HL-60/S4 treated with phorbol 12-myristate 13-acetate at 8.2 ng/mL for 4 days and 3 days (cell line): ENCODE measurements around the gene ABCA1.
"Not testable (repeated sequence)": the region's sequence is repeated elsewhere in the genome, so short reads cannot be mapped to it uniquely, and the experiment has no call there.

Experiments used
- in situ Hi-C: fragments of 300-500 bp; cut with MboI; formaldehyde crosslinking; loops from 2 replicates; pipeline ENCODE4 v1.15.0; 2022; ENCODE audit warnings: low sequenced_read_pairs

Gene ABCA1

DNA sequence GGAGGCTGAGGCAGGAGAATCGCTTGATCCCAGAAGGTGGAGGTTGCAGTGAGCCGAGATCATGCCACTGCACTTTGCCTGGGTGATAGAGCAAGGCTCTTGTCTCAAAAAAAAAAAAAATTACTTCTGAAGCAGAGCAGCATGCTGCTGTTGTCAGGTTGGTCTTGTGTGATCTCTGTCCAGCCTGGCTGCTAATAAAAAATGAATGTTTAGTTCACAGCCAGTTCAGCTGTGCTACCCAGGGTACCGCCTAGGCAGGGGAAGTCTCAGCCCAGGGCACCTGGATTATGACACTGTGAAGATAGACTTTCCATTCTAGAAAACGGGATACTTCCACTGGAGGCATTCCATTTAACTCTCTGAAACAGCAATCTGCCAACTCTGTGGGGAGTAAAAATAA lies 23.5 kb upstream of the ABCA1 start:
- in situ Hi-C loops, result no loop called here

DNA sequence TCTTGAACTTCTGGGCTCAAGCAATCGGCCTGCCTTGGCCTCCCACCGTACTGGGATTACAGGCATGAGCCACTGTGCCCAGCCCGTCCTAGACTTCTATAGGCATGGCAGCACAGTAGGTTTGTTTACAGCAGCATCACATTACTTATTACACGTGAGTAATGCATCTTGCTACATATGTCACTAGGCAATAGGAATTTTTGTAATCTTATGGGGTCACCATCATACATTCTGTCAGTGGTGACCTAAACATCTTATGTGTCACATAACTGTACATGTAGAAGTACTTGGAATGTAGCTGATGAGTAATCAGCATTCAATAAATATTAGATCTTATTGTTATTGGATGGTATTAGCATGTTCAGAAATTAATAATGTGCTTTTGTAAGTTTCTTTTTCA lies 22.9 kb upstream of the ABCA1 start:
- in situ Hi-C loops, result no loop called here

DNA sequence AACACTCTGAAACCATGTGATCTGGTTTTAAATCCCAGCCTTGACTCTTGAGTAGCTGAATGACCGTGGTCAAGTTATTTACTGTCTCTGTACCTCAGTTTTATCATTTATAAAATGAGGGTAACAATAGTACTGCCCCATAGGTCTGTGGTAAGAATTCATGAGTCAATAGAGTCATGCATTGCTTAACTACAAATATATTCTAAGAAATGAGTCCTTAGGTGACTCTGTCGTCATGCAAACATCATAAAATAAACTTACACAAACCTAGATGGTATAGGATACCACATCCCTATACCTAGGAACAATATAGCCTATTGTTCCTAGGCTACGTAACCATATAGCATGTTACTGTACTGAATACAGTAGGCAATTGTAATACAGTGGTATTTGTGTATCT lies 20.3 kb upstream of the ABCA1 start:
- in situ Hi-C loops, result no loop called here

DNA sequence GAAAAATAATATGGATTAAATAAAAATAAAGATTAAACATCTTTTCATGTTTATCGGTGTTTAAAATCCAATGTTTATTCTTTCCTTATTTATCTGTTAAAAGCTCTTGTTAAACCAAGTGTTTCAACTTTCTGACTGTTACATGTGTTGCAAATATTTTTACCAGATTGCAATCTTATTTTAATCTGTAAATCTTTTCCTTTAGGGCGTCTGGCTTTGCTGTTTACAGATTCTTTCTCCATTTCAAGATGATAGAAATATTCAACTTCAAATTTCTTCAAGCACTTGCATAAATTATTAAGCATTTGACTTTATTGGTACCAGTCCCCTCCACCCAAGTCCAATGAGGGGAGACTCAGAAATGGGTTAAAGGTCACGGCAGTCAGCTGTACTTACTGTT lies 16.9 kb upstream of the ABCA1 start:
- in situ Hi-C loops, result no loop called here

DNA sequence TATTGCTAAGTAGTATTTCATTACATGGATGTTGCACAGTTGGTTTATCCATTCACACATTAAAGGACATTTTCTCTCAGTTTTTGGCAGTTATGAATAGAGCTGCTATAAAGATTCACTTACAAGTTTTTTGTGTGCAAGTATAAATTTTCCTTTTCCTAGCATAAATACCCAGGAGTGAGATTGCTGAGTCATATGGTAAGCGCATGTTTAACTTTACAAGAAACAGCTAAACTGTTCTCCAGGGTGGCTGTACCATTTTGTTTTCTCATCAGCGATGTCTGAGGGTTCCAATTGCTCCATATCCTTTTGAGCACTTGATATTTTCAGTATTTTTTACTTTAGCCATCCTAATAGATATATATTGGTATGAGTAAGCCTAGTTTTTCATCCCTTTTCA lies 16.4 kb upstream of the ABCA1 start:
- in situ Hi-C loops, result no loop called here

DNA sequence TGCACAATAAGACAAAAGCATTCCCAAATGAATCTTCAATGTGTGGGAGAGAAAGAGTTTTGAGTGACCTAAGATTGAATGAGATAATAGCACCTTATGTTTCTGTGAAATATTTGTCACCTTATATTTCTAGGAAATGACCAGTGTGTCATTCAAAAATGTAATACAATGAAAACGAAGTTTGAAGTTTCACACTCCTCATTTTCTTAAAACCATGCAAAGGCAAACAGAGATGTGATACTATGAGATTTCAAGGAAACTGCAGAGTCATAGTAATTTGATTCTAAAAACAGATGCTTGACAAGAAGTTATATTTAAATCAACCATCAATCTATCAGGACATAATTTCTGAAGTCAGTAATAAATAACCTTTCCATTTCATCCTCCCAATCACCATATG lies 13.6 kb upstream of the ABCA1 start:
- in situ Hi-C loops, result no loop called here

DNA sequence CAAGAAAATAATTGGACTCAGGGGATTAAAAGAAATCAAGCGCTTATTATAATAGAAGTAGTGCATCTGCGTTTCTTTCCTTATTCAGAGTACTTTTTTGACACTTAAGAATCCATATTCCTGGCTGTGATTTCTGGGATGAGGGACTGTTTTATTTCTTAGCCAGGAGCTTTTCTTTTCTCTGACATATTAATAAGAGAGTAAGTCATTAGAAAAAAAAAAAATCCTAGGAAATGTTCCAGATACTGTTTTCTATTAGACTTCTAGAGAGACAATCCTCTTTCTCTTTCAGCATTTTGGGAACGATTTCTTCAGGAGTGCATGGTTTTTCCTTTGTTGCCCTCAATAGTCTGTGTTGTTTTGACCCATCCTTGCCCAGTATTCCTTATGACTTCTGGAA lies 8.3 kb upstream of the ABCA1 start:
- in situ Hi-C loops, result no loop called here

DNA sequence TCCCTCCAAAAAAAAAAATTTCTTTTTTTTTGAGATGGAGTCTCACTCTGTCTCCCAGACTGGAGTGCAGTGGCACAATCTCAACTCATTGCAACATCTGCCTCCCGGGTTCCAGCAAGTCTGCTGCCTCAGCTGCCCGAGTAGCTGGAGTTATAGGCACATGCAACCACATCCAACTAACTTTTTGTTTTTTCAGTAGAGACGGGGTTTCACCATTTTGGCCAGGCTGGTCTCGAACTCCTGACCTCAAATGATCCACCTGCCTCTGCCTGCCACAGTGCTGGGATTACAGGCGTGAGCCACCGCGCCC lies 7.5 kb upstream of the ABCA1 start:
- in situ Hi-C loops, result not testable (repeated sequence)

DNA sequence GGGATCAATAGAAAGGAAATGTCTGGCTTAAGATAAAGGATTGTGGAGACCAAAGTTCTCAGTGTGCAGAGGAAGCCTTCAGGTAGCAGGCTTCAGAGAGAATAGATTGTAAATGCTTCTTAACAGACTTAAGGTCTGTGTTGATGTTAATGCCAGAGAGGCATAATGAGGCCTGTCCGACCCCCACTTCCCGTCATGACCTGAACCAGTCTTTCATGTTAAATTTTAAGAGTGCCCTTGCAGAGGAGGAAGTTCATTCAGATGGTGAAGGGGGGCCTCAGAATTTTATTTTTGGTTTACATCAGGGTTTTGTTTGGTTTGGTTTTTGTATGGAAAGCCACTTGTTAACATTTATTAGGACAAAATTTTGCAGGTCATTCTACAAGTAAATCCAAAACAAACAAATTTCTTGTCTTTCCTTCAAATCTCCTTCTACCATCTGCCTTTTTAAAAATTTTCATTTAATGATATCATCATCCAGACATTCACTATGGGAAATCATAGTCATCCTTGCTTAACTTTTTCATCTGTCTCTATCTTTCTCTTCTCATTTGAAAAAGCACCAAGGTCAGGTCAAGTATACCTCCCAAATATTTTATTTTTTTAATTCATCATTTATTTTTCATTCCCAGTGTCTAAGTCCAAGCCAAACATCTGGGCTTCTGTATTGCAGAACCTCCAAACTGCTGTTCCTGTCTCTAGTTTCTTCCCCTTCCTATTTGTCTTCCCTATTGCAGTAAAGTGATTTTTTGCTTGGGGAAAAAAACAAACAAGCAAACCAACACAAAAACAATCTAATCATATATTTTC lies 6.9 kb upstream of the ABCA1 start:
- in situ Hi-C loops, result no loop called here

DNA sequence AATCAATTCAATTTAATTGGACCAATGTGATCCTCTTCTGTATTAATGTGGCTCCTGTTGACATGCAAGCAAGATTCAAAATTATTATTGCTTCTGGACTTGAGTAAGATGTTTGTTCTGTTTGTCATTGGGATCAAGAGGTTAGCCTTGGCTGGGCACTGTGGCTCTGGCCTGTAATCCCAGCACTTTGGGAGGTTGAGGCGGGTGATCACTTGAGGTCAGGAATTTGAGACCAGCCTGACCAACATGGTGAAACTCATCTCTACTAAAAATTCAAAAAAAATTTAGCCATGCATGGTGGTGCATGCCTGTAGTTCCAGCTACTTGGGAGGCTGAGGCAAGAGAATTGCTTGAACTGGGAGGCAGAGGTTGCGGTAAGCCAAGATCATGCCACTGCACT lies 5.1 kb upstream of the ABCA1 start:
- in situ Hi-C loops, result not testable (repeated sequence)

DNA sequence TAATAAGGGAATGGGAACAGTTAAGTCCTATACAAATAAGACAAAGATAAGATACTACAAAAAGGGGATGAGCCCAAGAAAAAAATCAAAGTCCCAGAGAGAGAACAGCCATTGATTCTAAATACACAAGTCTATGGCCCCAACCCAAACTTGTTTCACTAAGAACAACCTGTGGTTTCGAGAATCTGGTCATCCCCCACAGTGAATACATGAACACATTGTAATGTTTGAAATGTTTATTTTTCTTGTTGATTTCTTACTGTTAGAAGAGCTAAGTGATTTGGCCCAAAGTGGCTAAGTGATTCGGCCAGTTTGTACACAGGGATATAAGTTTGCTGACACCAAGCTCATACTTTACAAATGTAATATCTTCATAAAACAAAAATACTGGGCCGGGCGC lies 3.3 kb upstream of the ABCA1 start:
- in situ Hi-C loops, result no loop called here

DNA sequence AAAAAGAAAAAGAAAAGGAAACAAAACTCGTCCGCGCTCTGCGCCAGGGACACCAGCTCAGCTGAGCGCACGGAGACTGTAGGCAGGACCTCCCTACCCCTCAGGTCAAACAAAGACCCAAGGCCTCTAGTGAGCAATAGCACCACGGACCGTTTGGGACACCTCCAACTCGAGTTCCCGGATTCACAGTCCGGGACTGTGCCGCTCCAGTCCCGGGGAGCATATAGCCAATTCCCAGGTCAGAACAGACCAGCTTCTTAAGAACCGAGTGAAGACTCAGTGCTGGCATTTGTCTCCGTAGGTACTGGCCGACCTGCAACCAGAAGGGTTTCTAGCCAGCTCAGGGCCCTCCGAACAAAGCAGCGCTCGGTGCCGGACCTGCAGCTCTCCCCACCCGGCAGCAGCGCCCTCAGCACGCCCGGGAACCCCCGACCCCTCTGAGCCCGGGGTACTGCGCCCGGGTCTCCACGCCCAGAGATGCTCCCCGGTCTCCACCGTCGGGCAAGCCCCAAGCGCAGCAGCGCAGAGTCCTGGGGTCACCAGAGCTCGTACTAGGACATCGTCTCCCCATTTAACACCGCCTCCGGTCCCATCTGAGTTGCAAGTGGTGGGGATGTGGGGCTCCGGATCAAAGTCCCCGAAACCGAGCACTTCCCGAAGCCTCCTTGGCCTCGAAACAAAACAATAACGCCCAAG lies 591 bp downstream of the ABCA1 start:
- in situ Hi-C loops, result loop anchor here (10.0 kb wide), 1 partner anchor 227 kb away; no protein-coding TSS in a partner anchor

DNA sequence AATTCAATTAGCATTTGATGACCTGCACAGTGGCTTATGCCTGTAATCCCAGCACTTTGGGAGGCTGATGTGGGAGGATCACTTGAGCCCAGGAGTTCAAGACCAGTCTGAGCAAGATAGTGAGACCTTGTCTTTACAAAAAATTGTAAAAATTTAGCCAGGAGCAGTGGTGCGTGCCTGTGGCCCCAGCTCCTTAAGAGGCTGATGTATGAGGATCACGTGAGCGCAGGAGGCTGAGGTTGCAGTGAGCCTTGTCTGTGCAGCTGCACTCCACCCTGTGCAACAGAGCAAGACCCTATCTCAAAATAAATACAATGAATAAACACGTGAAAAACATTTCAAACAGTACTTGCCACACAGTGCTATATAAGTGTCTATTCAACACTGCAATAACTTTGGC lies 4.2 kb downstream of the ABCA1 start:
- in situ Hi-C loops, result loop anchor here (10.0 kb wide), 1 partner anchor 231 kb away; no protein-coding TSS in a partner anchor

DNA sequence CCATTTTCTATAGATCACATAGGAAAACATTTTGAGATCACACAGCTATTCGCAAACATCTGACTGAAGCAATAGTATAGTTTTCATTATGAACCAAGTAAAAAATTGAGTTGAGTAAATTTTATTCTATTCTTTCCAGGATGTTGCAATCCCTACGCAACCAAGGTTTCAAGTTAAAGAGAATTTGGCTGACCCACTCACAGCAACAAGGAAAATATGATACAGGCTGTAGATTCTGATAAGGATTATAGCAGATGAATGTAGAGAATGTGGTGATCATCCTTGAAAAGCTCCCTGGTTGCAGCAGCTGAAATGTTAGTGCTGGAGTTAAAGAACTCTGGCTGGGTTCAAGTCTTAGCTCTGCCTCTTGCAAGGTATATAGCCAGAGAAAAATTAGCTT lies 4.7 kb downstream of the ABCA1 start:
- in situ Hi-C loops, result loop anchor here (10.0 kb wide), 1 partner anchor 232 kb away; no protein-coding TSS in a partner anchor

DNA sequence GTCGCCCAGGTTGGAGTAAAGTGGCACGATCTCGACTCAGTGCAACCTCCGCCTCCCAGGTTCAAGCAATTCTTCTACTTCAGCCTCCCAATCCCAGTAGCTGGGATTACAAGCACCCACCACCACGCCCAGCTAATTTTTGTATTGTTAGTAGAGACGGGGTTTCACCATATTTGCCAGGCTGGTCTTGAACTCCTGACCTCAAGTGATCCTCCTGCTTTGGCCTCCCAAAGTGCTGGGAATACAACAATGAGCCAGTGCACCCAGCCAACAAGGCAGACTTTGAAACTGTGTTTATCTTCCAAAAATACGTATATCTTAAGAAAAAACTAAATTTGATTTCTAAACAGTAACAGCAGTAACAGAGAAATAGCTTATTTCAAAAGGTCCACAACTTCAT lies 5.2 kb downstream of the ABCA1 start:
- in situ Hi-C loops, result loop anchor here (10.0 kb wide), 1 partner anchor 232 kb away; no protein-coding TSS in a partner anchor

DNA sequence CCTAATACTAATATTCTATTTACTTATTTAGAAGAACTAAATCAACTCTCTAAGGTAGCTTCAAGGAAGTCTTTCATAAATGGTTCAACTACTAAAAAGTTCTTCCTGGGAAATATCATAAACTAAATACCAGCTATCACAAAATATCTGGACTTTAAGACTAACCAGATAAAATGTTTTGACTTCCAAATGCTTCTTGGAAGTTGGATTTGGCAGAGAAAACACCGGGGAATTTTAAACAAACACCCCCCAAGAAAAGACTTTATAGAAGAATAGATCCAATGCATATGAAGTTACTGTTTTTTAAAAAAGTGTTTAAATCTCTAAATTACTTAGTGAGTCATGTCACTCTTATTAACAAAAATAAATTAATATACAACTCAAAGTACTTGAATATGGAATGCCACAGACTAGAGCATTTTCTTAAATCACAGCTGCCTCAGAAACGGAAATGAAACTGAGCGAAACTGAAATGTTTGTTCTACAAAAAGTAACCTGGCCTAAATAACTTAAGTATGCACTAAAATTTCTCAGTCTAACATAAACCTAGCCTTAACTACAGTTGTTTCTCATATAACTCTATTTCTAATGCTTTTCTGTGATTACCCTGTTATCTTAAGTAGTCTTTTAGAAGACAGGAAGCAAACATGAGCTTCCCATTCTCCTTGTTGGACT lies 6.8 kb downstream of the ABCA1 start:
- in situ Hi-C loops, result loop anchor here (10.0 kb wide), 1 partner anchor 234 kb away; no protein-coding TSS in a partner anchor

DNA sequence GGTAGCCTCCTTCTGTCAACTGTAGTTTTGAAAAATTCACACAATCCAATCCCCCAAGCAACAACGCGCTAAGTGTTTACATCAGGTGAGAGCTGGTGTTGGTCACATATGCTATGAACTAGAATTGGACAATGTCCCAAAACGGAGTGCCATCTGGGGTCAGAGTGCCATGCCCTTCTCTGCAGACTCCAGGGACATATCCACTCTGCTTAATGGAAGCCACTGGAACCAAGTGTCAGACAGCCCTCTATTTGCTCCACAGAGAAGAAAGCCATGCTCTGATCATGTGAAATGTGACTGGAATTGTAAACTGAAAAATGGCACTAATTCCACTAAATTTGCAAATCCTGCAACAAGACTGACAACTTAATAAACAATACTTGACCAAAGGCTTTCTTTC lies 12.2 kb downstream of the ABCA1 start:
- in situ Hi-C loops, result no loop called here

DNA sequence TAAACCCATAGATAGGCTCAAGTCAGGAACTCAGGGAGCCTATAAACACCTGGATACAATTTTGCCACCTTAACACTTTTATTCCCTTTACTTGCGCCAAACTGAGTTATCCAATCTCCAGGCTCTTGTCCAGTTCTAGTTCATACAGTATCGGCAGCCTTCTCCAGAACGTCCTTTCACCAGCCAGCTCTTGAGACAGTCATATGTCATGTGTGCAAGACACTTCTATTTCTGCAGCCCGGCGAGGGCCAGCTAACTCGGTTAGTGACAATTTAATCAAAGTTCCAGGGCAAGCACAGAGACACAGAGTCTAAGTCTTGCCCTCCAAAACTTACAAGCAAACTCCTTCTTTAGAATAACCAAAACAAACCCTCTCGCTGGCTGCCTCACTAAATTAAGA lies 12.9 kb downstream of the ABCA1 start:
- in situ Hi-C loops, result no loop called here

DNA sequence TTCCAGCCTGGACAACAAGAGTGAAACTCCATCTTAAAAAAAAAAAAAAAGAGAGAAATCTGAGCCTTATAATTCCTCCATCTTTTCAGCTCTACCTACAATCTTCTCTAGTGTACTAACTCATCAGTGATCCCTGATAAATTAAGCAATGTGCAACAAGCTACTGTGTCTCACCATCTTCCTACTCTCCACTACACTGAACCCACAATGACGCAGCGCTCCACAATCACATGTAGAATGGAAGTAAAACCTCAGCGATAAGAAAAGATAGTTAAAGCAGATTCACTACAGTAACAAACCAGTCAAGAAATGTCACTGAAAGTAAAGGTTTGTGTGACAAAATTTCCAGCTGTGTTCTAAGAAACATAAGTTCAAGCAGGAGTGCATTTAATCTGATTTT lies 13.5 kb downstream of the ABCA1 start:
- in situ Hi-C loops, result no loop called here

DNA sequence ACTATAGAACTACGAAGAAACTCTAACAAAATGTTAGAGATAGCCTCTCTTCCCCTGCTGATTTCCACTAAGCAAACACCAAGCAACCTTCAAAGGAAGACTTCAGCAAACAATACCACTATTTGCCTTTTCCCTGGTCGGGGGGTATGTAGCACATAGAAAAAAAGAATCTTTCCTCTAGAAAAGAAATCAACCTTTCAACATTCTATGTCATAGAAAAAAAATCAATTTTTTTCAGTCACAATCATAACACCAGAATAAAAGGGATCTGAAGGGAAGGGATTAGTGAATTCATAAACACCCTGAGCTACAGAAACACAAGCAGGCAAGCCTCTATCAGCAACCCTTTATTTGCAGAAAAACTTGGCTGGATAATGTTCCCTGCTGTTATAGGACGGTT lies 15.3 kb downstream of the ABCA1 start:
- in situ Hi-C loops, result no loop called here

DNA sequence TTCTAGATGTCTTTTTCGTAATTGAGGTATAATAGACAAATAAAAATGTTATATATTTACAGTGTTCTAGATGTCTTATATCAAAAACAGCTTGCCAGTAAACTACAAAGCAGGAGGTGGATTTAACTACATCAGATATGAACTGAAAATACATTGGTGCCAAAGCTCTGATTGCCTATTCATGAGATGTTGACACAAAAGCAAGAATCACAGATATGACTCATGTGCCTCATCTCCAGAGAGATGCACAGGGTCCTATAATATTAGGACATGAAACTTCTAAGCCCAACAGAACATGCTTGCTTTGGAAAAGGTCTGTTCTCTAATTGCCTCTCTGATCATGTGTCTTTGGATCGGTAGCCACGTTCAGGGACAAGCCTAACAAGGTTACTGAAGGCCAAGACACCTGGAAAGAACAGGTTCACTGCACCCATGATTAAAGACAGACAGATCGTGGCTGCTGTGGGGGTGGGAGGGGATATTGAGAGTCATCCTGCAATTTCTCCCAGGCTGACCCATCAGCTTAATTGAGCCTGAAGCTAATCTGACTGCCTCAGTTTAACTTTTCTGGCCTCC lies 16.8 kb downstream of the ABCA1 start:
- in situ Hi-C loops, result no loop called here
